ENCODE measurements around the gene PCNX2. TPM values are rescaled to one million over a fixed set of nuclear protein-coding genes. Genes with fewer than 3 reads are reported as not detected.

Gene PCNX2
- total RNA-seq, 4 donors from 2014 or later, result 7.3 to 16.6 (median 12.7) TPM

- ATAC-seq (ENCODE audit: low FRiP score), result no peak
- no peak for TF ChIP-seq CTCF (IDR thresholded peaks at IDR 0.05)
- DNase-seq (ENCODE audit: low spot score), result no peak
These were observed 306.9 kb downstream of the PCNX2 start for GRCh38 chr1:232988572-232989040.

GRCh38 chr1:232987774-232988140, 307.8 kb downstream of the PCNX2 start:
- no peak for TF ChIP-seq CTCF (IDR thresholded peaks at IDR 0.05)
- DNase-seq (ENCODE audit: low spot score) (no peak), ATAC-seq (ENCODE audit: low FRiP score) (no peak)

GRCh38 chr1:232987046-232987773, 308.3 kb downstream of the PCNX2 start:
- no peak for TF ChIP-seq CTCF (IDR thresholded peaks at IDR 0.05)
- DNase-seq (ENCODE audit: low spot score) (no peak), ATAC-seq (ENCODE audit: low FRiP score) (no peak)

- DNase-seq (ENCODE audit: low spot score), result no peak
- no peak for ATAC-seq (ENCODE audit: low FRiP score)
These were observed 309.0 kb downstream of the PCNX2 start for GRCh38 chr1:232986527-232986922.

GRCh38 chr1:232985882-232986526, 309.5 kb downstream of the PCNX2 start:
- no peak for TF ChIP-seq CTCF (IDR thresholded peaks at IDR 0.05)
- ATAC-seq (ENCODE audit: low FRiP score) (no peak), DNase-seq (ENCODE audit: low spot score) (no peak)

More at GRCh38 chr1:232986527-232986922, 309.0 kb downstream of the PCNX2 start:
- no peak for TF ChIP-seq CTCF (IDR thresholded peaks at IDR 0.05)

- DNase-seq (ENCODE audit: low spot score), result no peak
- no peak for ATAC-seq (ENCODE audit: low FRiP score)
- no peak for TF ChIP-seq CTCF (IDR thresholded peaks at IDR 0.05)
These were observed 310.7 kb downstream of the PCNX2 start for GRCh38 chr1:232984577-232985425.
